ENCODE measurements around the gene S100Z. TPM values are rescaled to one million over a fixed set of nuclear protein-coding genes. Genes with fewer than 3 reads are reported as not detected.

S100Z gene
- total and polyA plus RNA-seq, 2 donors (not counting 1 experiment from before 2014, with no cell fraction given) = 1.0 to 2.4 TPM

- no peak overlapping the region for H3K4me3 Mint-ChIP-seq
- Histone ChIP-seq H3K36me3 (replicated peaks in 1 of 2; ENCODE audit: control extremely low read depth in 1 of 2, control insufficient read depth in 1 of 2, extremely low read depth in 1 of 2, insufficient read depth in 2 of 2, low read length in 1 of 2) (no peaks in the 10 kb centered on the region), H3K9ac (ENCODE audit: low read length) (no peak overlapping the region), H3K4me2 (replicated peaks; ENCODE audit: low read depth, low read length, poor library complexity, severe bottlenecking) (no peak overlapping the region), H3K79me2 (ENCODE audit: control insufficient read depth, insufficient read depth, low read length) (no peaks in the 10 kb centered on the region), H3K4me3 (ENCODE audit: control extremely low read depth in 1 of 5, extremely low read depth in 1 of 5, insufficient read depth in 1 of 5, low read depth in 2 of 5, low read length in 4 of 5) (no peak overlapping the region), H2AFZ (ENCODE audit: insufficient read depth, low read depth, low read length, poor library complexity, severe bottlenecking) (no peak overlapping the region), H3K4me1 (ENCODE audit: control insufficient read depth in 2 of 2, insufficient read depth in 2 of 2, low read length in 2 of 2) (no peaks in the 10 kb centered on the region), H3K27ac (ENCODE audit: low read length in 2 of 2) (no peak overlapping the region), H3K9me3 (ENCODE audit: control extremely low read depth in 1 of 3, control insufficient read depth in 2 of 3, insufficient read depth in 1 of 3, low read length in 2 of 3) (peaks cover 0 to 2% (median 0%) of the 10 kb centered on the region in 3 donors), H4K20me1 (ENCODE audit: control insufficient read depth, insufficient read depth, low read length, poor library complexity, severe bottlenecking) (no peaks in the 10 kb centered on the region), H3K27me3 (replicated peaks in 1 of 4; ENCODE audit: control extremely low read depth in 1 of 4, control insufficient read depth in 3 of 4, insufficient read depth in 4 of 4, low read length in 3 of 4) (no peaks in the 10 kb centered on the region)
- TF ChIP-seq EZH2 (IDR thresholded peaks at IDR 0.05; ENCODE audit: borderline replicate concordance, insufficient read depth, low read depth, low read length, poor library complexity, severe bottlenecking) = no peak
- TF ChIP-seq, protein P1, sequence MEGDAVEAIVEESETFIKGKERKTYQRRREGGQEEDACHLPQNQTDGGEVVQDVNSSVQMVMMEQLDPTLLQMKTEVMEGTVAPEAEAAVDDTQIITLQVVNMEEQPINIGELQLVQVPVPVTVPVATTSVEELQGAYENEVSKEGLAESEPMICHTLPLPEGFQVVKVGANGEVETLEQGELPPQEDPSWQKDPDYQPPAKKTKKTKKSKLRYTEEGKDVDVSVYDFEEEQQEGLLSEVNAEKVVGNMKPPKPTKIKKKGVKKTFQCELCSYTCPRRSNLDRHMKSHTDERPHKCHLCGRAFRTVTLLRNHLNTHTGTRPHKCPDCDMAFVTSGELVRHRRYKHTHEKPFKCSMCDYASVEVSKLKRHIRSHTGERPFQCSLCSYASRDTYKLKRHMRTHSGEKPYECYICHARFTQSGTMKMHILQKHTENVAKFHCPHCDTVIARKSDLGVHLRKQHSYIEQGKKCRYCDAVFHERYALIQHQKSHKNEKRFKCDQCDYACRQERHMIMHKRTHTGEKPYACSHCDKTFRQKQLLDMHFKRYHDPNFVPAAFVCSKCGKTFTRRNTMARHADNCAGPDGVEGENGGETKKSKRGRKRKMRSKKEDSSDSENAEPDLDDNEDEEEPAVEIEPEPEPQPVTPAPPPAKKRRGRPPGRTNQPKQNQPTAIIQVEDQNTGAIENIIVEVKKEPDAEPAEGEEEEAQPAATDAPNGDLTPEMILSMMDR (IDR thresholded peaks at IDR 0.05) = no peak
- DNase-seq (no peak), ATAC-seq (ENCODE audit: low read depth) (no peak)
- intact Hi-C loops (cut with micrococcal nuclease) = no loop called here
- peaks cover 17% of the 10 kb centered on the region for H3K27me3 Mint-ChIP-seq
- POLR2A ChIA-PET = no interaction called here
- CTCF ChIA-PET = no interaction called here
- no peaks in the 10 kb centered on the region for H3K4me1 Mint-ChIP-seq
- no peaks in the 10 kb centered on the region for H3K9me3 Mint-ChIP-seq (ENCODE audit: insufficient read depth)
- no peak overlapping the region for H3K27ac Mint-ChIP-seq
- 78% methylated on average over 5 of the region's 7 CpGs for WGBS (ENCODE audit: insufficient coverage)
These were observed 43.9 kb upstream of the S100Z start for GRCh38 chr5:76805821-76806505.

- CTCF ChIA-PET = no interaction called here
- POLR2A ChIA-PET = no interaction called here
- Histone ChIP-seq H3K27me3 (replicated peaks in 1 of 4; ENCODE audit: control extremely low read depth in 1 of 4, control insufficient read depth in 3 of 4, insufficient read depth in 4 of 4, low read length in 3 of 4) (no peaks in the 10 kb centered on the region), H2AFZ (ENCODE audit: insufficient read depth, low read depth, low read length, poor library complexity, severe bottlenecking) (no peak overlapping the region), H4K20me1 (ENCODE audit: control insufficient read depth, insufficient read depth, low read length, poor library complexity, severe bottlenecking) (no peaks in the 10 kb centered on the region), H3K4me3 (ENCODE audit: control extremely low read depth in 1 of 5, extremely low read depth in 1 of 5, insufficient read depth in 1 of 5, low read depth in 2 of 5, low read length in 4 of 5) (no peak overlapping the region), H3K36me3 (replicated peaks in 1 of 2; ENCODE audit: control extremely low read depth in 1 of 2, control insufficient read depth in 1 of 2, extremely low read depth in 1 of 2, insufficient read depth in 2 of 2, low read length in 1 of 2) (no peaks in the 10 kb centered on the region), H3K79me2 (ENCODE audit: control insufficient read depth, insufficient read depth, low read length) (no peaks in the 10 kb centered on the region), H3K4me1 (ENCODE audit: control insufficient read depth in 2 of 2, insufficient read depth in 2 of 2, low read length in 2 of 2) (no peaks in the 10 kb centered on the region), H3K9me3 (ENCODE audit: control extremely low read depth in 1 of 3, control insufficient read depth in 2 of 3, insufficient read depth in 1 of 3, low read length in 2 of 3) (peaks cover 0 to 6% (median 0%) of the 10 kb centered on the region in 3 donors), H3K4me2 (replicated peaks; ENCODE audit: low read depth, low read length, poor library complexity, severe bottlenecking) (no peak overlapping the region), H3K27ac (ENCODE audit: low read length in 2 of 2) (no peak overlapping the region), H3K9ac (ENCODE audit: low read length) (no peak overlapping the region)
- DNase-seq (no peak), ATAC-seq (ENCODE audit: low read depth) (no peak)
- no peak overlapping the region for H3K4me3 Mint-ChIP-seq
- H3K27ac Mint-ChIP-seq = no peak overlapping the region
- H3K27me3 Mint-ChIP-seq = peaks cover 4% of the 10 kb centered on the region
- no peaks in the 10 kb centered on the region for H3K9me3 Mint-ChIP-seq (ENCODE audit: insufficient read depth)
- intact Hi-C loops (cut with micrococcal nuclease) = no loop called here
- no peak for TF ChIP-seq EZH2 (IDR thresholded peaks at IDR 0.05; ENCODE audit: borderline replicate concordance, insufficient read depth, low read depth, low read length, poor library complexity, severe bottlenecking)
- TF ChIP-seq, protein P1 (IDR thresholded peaks at IDR 0.05) = no peak
- WGBS (ENCODE audit: insufficient coverage) = 74% methylated on average over 2 of the region's 3 CpGs
- H3K4me1 Mint-ChIP-seq = no peaks in the 10 kb centered on the region
These were observed 42.5 kb upstream of the S100Z start for GRCh38 chr5:76807296-76807695.
